Uterus (tissue), 4 donors: ENCODE results near the gene TSKU. TPM values are rescaled to one million over a fixed set of nuclear protein-coding genes. Genes with fewer than 3 reads are reported as not detected.

ENCODE experiments used
- DNase-seq, 2 donors: peaks; one replicate each; pipeline ENCODE4 v3.0.0-alpha.2; 2019 to 2020
- H3K27ac ChIP-seq, 2 donors: fragments of 200-600 bp; sonication (generic); 1 replicate in 1 of 2; 2 replicates in 1 of 2; pipeline ENCODE4 v1.5.1; 2016 to 2018
- H3K27me3 ChIP-seq, 2 donors: fragments of 200-600 bp; sonication (generic); one replicate each; pipeline ENCODE4 v1.5.1; 2018 to 2019; ENCODE audit warnings: control low read depth in 1 of 2
- H3K36me3 ChIP-seq, 2 donors: fragments of 200-600 bp; sonication (generic); one replicate each; pipeline ENCODE4 v1.5.1; 2019; ENCODE audit warnings: control low read depth in 1 of 2
- H3K4me1 ChIP-seq, 2 donors: fragments of 200-600 bp; sonication (generic); one replicate each; pipeline ENCODE4 v1.5.1; 2018 to 2019; ENCODE audit warnings: control low read depth in 1 of 2
- H3K4me3 ChIP-seq, 2 donors: fragments of 200-600 bp; sonication (generic); 1 replicate in 1 of 2; 2 replicates in 1 of 2; pipeline ENCODE4 v1.5.1; 2018 to 2019; ENCODE audit warnings: mild to moderate bottlenecking in 1 of 2
- H3K9me3 ChIP-seq, 2 donors: fragments of 200-600 bp; sonication (generic); one replicate each; pipeline ENCODE4 v1.5.1; 2019; ENCODE audit warnings: control low read depth in 1 of 2
- POLR2A ChIP-seq, 2 donors: fragments of 450-650 bp; IDR thresholded peaks; one replicate each; pipeline ENCODE4 v1.6.1; 2016; ENCODE audit warnings: antibody characterized with exemption in 2 of 2, mild to moderate bottlenecking in 1 of 2, moderate library complexity in 1 of 2
- intact Hi-C: fragments of 100-400 bp; cut with DNase I; formaldehyde crosslinking; loops from one replicate; pipeline ENCODE4 v1.15.1; 2023; ENCODE audit warnings: low total_unique reads
- total RNA-seq, 4 donors: library from RNA; depleted of rRNA in 3 of 4; stranded (reverse); fragments of >200 nt in 3 of 4; gene quantifications; one replicate each; pipeline versions ENCODE4 v1.1.0 to v1.2.4, GENCODE V29; 2014 to 2023
- TF ChIP-seq, protein P1 (sequence below), 4 experiments: fragments of 200-600 bp in 2 of 4; fragments of 450-650 bp in 2 of 4; sonication (generic) in 2 of 4; IDR thresholded peaks; one replicate each; pipeline ENCODE4 v1.5.1; 2016 to 2019; ENCODE audit warnings: antibody characterized with exemption in 4 of 4, mild to moderate bottlenecking in 2 of 4, moderate library complexity in 1 of 4
- donor health status: DM: yes; HTN: yes; CAD: no.

Gene TSKU
- total RNA-seq, 4 donors from 2014 or later: 19.4 to 108 (median 27.4) TPM

DNA sequence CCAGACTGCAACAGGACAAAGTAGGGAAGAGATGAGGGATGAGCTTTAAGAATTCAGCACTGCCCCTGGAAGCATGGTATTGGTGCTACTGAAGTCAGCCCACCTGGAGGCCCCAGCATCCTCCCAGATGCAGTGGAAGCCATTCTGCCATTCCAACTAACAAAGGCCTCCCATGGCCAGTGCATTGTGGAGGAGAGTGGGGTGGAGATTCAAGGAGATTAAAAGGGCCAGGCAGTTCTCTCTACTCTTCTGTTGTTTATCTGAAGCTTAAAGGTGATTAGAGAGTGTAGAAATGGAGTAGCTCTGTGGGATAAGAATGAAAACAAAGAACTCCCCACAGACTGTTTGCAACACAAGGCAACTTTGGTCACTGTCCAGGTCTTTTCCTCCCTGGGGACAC, 24.1 kb upstream of the TSKU start:
- Histone ChIP-seq H3K27ac (no peak overlapping the region), H3K4me3 (no peak overlapping the region), H3K36me3 (no peaks in the 10 kb centered on the region), H3K4me1 (peaks cover 0 to 9% of the 10 kb centered on the region in 2 donors), H3K27me3 (no peaks in the 10 kb centered on the region), H3K9me3 (no peaks in the 10 kb centered on the region)
- no peak for DNase-seq
- TF ChIP-seq, protein P1, sequence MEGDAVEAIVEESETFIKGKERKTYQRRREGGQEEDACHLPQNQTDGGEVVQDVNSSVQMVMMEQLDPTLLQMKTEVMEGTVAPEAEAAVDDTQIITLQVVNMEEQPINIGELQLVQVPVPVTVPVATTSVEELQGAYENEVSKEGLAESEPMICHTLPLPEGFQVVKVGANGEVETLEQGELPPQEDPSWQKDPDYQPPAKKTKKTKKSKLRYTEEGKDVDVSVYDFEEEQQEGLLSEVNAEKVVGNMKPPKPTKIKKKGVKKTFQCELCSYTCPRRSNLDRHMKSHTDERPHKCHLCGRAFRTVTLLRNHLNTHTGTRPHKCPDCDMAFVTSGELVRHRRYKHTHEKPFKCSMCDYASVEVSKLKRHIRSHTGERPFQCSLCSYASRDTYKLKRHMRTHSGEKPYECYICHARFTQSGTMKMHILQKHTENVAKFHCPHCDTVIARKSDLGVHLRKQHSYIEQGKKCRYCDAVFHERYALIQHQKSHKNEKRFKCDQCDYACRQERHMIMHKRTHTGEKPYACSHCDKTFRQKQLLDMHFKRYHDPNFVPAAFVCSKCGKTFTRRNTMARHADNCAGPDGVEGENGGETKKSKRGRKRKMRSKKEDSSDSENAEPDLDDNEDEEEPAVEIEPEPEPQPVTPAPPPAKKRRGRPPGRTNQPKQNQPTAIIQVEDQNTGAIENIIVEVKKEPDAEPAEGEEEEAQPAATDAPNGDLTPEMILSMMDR (IDR thresholded peaks at IDR 0.05): no peak
- TF ChIP-seq POLR2A (IDR thresholded peaks at IDR 0.05): no peak
- intact Hi-C loops: no loop called here

GRCh38 chr11:76759517-76759916, 23.6 kb upstream of the TSKU start:
- no peak overlapping the region for H3K27ac ChIP-seq
- no peaks in the 10 kb centered on the region for H3K36me3 ChIP-seq
- intact Hi-C loops: no loop called here
- TF ChIP-seq, protein P1 (IDR thresholded peaks at IDR 0.05): no peak
- TF ChIP-seq POLR2A (IDR thresholded peaks at IDR 0.05): no peak
- no peaks in the 10 kb centered on the region for H3K9me3 ChIP-seq
- H3K4me1 ChIP-seq: peaks cover 0 to 12% of the 10 kb centered on the region in 2 donors
- DNase-seq: no peak
- H3K27me3 ChIP-seq: no peaks in the 10 kb centered on the region
- H3K4me3 ChIP-seq: no peak overlapping the region

- no peak overlapping the region for H3K4me3 ChIP-seq
- H3K4me1 ChIP-seq: peaks cover 0 to 12% of the 10 kb centered on the region in 2 donors
- H3K36me3 ChIP-seq: no peaks in the 10 kb centered on the region
- no peaks in the 10 kb centered on the region for H3K27me3 ChIP-seq
- H3K27ac ChIP-seq: no peak overlapping the region
- no peak for DNase-seq
- intact Hi-C loops: no loop called here
- no peaks in the 10 kb centered on the region for H3K9me3 ChIP-seq
- no peak for TF ChIP-seq POLR2A (IDR thresholded peaks at IDR 0.05)
- TF ChIP-seq, protein P1 (IDR thresholded peaks at IDR 0.05): no peak
These were observed 22.9 kb upstream of the TSKU start for GRCh38 chr11:76760236-76760635.

DNA sequence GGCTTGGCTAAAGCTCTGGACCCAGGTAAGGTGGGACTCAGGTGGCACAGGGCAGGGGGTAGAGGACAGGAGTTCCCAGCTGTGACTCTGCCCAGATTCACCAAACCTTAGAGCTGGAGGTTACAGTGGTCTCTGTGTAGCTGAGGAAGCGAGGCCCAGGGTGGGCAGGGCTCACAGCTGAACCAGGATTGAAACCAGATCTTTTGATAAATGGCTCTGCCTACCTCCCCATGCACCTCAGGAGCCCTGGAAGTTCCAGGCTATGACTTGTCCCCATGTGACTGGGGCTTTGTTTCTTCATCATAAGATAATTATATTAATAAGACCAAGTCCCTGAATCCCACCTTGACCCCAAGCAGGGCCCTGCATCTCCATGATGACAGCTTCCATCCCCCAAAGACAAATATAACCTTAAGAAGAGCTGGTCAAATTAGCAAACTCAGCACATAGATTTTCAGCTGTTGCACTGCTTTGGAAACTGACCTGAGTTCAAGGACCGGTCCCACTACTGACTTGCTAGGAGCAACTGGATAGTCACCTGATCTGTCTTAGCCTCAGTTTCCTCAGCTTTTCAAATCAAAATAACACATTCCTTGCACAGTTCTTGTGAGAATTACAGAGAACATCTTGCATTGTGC, 21.3 kb upstream of the TSKU start:
- Histone ChIP-seq H3K4me1 (peaks cover 0 to 12% of the 10 kb centered on the region in 2 donors), H3K27me3 (no peaks in the 10 kb centered on the region), H3K9me3 (no peaks in the 10 kb centered on the region), H3K27ac (no peak overlapping the region), H3K36me3 (no peaks in the 10 kb centered on the region), H3K4me3 (no peak overlapping the region)
- DNase-seq: no peak
- TF ChIP-seq, protein P1 (IDR thresholded peaks at IDR 0.05): no peak
- TF ChIP-seq POLR2A (IDR thresholded peaks at IDR 0.05): no peak
- intact Hi-C loops: no loop called here

- H3K36me3 ChIP-seq: no peaks in the 10 kb centered on the region
- no peaks in the 10 kb centered on the region for H3K9me3 ChIP-seq
- no peak overlapping the region for H3K27ac ChIP-seq
- no peak overlapping the region for H3K4me3 ChIP-seq
- no peaks in the 10 kb centered on the region for H3K27me3 ChIP-seq
- no peak for DNase-seq
- TF ChIP-seq, protein P1 (IDR thresholded peaks at IDR 0.05): no peak
- TF ChIP-seq POLR2A (IDR thresholded peaks at IDR 0.05): no peak
- peaks cover 0 to 14% of the 10 kb centered on the region in 2 donors for H3K4me1 ChIP-seq
- intact Hi-C loops: no loop called here
These were observed 20.8 kb upstream of the TSKU start for GRCh38 chr11:76762356-76762752.
